ENCODE measurements around the gene CLCNKB. TPM values are rescaled to one million over a fixed set of nuclear protein-coding genes. Genes with fewer than 3 reads are reported as not detected.
"Not testable (repeated sequence)": the region's sequence is repeated elsewhere in the genome, so short reads cannot be mapped to it uniquely, and the experiment has no call there.

Gene CLCNKB
- total and polyA plus RNA-seq, 4 donors = 0.23 to 0.39 (median 0.38) TPM; not detected in 1

DNA sequence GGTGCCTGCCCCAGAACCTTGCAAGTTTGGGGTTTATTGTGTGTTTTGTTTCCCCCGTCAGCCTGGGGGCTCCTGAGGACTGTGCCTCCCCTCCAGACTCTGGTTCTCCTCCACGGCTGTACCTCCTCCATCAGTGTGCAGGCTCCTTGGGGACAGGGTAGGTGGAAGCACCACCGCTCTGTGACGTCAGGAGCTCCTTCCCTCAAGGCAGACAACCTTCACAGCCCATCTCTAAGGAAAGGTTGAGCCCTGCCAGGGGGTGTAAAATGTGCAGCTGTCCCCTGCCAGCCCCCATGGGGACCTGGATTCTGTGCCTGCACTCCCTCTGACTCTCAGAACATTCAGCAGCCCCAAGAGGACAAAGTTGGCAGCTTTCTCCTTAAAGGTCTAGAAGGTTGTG is 25.3 kb upstream of the CLCNKB start:
- no peak for DNase-seq
- H3K9me3 ChIP-seq (ENCODE audit: control insufficient read depth, low read length) = no peaks in the 10 kb centered on the region
- H3K27me3 ChIP-seq (ENCODE audit: control insufficient read depth in 1 of 2, insufficient read depth in 2 of 2, low read length in 1 of 2) = no peaks in the 10 kb centered on the region
- no peaks in the 10 kb centered on the region for H3K36me3 ChIP-seq (ENCODE audit: control insufficient read depth in 1 of 2, insufficient read depth in 2 of 2, low read length in 1 of 2)
- intact Hi-C loops (cut with DNase I) = no loop called here
- H3K4me1 ChIP-seq (ENCODE audit: control insufficient read depth in 1 of 2, insufficient read depth in 2 of 2, low read length in 2 of 2) = peaks cover 0 to 2% of the 10 kb centered on the region in 2 donors
- H3K4me3 ChIP-seq (ENCODE audit: low read length in 2 of 2) = peak overlapping the region in 1 of 2 donors; percentile 1
- WGBS, 2 donors = 4 to 9% methylated on average over 4 of the region's 4 CpGs
- ATAC-seq (ENCODE audit: low FRiP score) = peak; percentile 6
- peak overlapping the region; percentile 96 to 99 for H3K27ac ChIP-seq (ENCODE audit: low read depth in 1 of 2, low read length in 2 of 2)

DNA sequence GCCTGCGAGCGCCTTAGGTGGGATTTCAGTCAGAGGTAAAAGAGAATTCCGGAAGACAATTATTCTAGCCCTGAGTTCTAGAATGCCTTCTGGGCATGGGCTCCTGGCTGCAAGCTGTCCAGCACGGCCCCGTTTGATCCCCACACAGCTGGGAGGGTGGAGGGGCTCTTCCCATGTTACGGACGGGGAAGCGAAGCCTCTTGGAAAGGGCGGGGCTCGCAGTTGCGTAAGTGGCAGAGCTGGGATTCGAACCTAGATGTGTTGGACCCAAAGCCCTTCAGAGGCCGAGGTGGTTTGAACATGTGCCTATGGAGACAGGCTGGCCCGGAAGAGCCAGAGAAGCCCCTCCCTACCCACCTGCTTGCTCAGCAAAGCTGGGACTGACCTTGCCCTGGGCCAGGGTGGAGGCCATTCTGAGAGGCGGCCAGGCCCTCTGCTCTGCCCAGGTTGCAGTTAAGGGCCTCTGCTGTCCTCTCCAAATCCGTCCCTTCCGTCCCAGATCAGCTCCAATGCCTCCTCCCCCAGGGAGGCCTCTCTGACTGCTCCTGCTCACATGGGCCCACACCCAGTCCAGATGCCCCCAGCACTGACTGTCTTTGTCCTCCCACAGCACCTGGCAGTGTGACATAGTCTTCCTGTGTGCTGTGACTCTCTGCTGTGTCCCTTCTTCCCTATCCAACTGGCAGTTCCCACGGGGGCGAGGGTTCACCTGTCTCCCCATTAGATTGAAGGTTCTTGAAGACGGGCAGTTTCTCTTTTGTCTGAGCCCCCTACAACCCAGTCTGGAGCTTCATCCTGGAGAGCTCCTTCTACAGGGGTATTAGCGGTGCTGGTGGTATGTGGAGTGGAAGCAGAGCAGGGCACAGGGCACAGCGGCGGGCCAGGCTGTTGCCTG is 24.6 kb upstream of the CLCNKB start:
- ATAC-seq (ENCODE audit: low FRiP score) = peak; percentile 23
- intact Hi-C loops (cut with DNase I) = no loop called here
- peak overlapping the region; percentile 96 to 99 for H3K27ac ChIP-seq (ENCODE audit: low read depth in 1 of 2, low read length in 2 of 2)

DNA sequence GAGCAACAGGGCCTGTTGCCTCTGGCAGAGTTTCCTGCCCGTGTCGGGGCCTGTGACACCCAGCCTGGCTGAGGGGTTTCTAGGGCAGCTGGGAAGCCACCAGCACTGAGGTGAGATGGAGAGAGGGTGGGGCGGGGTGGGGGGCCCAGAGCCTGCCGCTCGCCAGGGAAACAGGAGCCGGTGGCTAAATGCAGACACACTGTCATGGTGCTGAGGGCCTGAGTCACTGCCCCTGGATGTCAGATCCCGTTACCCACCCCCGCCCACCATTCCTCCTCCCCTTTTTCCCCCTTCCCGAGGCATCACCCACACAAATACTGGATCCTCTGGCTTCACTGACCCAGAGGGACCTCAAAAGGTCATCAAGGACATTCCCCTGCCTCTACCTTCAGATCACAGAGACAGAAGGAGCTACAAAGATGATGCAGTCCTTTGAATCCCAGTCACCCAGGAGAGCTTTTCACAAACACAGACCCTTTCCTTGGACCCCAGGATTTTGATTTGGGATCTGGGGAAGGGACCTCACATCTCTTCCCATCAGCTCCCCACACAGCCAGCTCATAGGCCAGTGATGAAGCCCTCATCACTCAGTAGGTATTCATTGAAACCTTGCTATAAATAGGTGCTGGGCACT is 23.8 kb upstream of the CLCNKB start:
- intact Hi-C loops (cut with DNase I) = no loop called here

More for the DNA sequence above, 24.6 kb upstream of the CLCNKB start:
- no peak overlapping the region for H3K4me3 ChIP-seq (ENCODE audit: low read length in 2 of 2)
- H3K27me3 ChIP-seq (ENCODE audit: control insufficient read depth in 1 of 2, insufficient read depth in 2 of 2, low read length in 1 of 2) = no peaks in the 10 kb centered on the region
- H3K4me1 ChIP-seq (ENCODE audit: control insufficient read depth in 1 of 2, insufficient read depth in 2 of 2, low read length in 2 of 2) = peaks cover 0 to 2% of the 10 kb centered on the region in 2 donors
- DNase-seq = no peak
- no peaks in the 10 kb centered on the region for H3K36me3 ChIP-seq (ENCODE audit: control insufficient read depth in 1 of 2, insufficient read depth in 2 of 2, low read length in 1 of 2)
- WGBS, 2 donors = 17 to 24% methylated on average over 23 of the region's 23 CpGs
- no peaks in the 10 kb centered on the region for H3K9me3 ChIP-seq (ENCODE audit: control insufficient read depth, low read length)

DNA sequence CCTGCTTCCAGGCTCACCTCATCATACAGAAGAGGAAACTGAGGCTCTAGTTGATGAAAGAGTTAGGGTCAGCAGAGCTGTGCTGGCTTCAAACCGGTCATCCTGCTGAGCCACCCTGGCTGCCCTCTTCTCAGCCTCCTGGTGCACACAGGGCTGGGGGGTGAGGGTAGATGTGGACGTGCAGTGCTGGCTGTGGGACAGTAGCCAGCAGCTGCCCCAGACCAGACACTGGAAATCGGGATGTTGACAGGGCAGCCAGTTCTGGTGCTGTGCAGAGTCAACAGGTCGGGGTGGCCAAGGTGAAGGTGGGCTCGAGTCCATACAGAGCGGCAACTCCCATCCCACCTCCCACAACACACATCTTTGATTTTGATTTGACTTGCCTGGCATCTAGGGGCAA is 23.3 kb upstream of the CLCNKB start:
- WGBS, 2 donors = 60 to 61% methylated on average over 6 of the region's 6 CpGs
- Histone ChIP-seq H3K4me1 (ENCODE audit: control insufficient read depth in 1 of 2, insufficient read depth in 2 of 2, low read length in 2 of 2) (peaks cover 0 to 2% of the 10 kb centered on the region in 2 donors), H3K9me3 (ENCODE audit: control insufficient read depth, low read length) (no peaks in the 10 kb centered on the region), H3K27me3 (ENCODE audit: control insufficient read depth in 1 of 2, insufficient read depth in 2 of 2, low read length in 1 of 2) (no peaks in the 10 kb centered on the region), H3K27ac (ENCODE audit: low read depth in 1 of 2, low read length in 2 of 2) (peak overlapping the region; percentile 68 to 82), H3K36me3 (ENCODE audit: control insufficient read depth in 1 of 2, insufficient read depth in 2 of 2, low read length in 1 of 2) (no peaks in the 10 kb centered on the region), H3K4me3 (ENCODE audit: low read length in 2 of 2) (no peak overlapping the region)
- DNase-seq (no peak), ATAC-seq (ENCODE audit: low FRiP score) (no peak)
- intact Hi-C loops (cut with DNase I) = no loop called here

More for the DNA sequence above, 23.8 kb upstream of the CLCNKB start:
- ATAC-seq (ENCODE audit: low FRiP score) = no peak
- Histone ChIP-seq H3K9me3 (ENCODE audit: control insufficient read depth, low read length) (no peaks in the 10 kb centered on the region), H3K4me3 (ENCODE audit: low read length in 2 of 2) (no peak overlapping the region), H3K27me3 (ENCODE audit: control insufficient read depth in 1 of 2, insufficient read depth in 2 of 2, low read length in 1 of 2) (no peaks in the 10 kb centered on the region), H3K27ac (ENCODE audit: low read depth in 1 of 2, low read length in 2 of 2) (peak overlapping the region; percentile 68 to 99), H3K36me3 (ENCODE audit: control insufficient read depth in 1 of 2, insufficient read depth in 2 of 2, low read length in 1 of 2) (no peaks in the 10 kb centered on the region), H3K4me1 (ENCODE audit: control insufficient read depth in 1 of 2, insufficient read depth in 2 of 2, low read length in 2 of 2) (peaks cover 0 to 2% of the 10 kb centered on the region in 2 donors)
- DNase-seq = peak; percentile 80 to 85
- 3 to 12% methylated on average over 9 of the region's 9 CpGs for WGBS, 2 donors

DNA sequence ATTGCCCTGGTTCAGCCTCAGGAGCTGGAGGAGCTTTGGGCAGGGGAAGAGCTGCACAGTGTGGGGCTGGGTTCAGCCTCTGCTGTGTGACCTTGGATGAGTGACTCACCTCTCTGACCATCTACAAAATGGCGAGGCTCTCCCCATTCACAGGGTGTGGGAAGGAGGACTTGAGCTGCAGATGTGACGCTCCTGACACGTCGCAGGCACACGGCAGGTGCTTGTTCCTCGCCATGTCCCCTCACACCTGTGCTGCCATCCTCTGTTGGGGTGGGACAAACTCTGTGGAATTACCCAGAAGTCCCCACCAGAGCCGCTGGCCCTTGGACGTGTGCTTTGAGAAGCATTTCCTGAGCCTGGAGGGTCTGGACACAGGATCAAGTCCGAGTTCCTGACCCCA is 22.7 kb upstream of the CLCNKB start:
- DNase-seq; H3K4me1 ChIP-seq (ENCODE audit: control insufficient read depth in 1 of 2, insufficient read depth in 2 of 2, low read length in 2 of 2); H3K9me3 ChIP-seq (ENCODE audit: control insufficient read depth, low read length); H3K27me3 ChIP-seq (ENCODE audit: control insufficient read depth in 1 of 2, insufficient read depth in 2 of 2, low read length in 1 of 2); H3K4me3 ChIP-seq (ENCODE audit: low read length in 2 of 2); ATAC-seq (ENCODE audit: low FRiP score); H3K36me3 ChIP-seq (ENCODE audit: control insufficient read depth in 1 of 2, insufficient read depth in 2 of 2, low read length in 1 of 2); intact Hi-C loops (cut with DNase I); H3K27ac ChIP-seq (ENCODE audit: low read depth in 1 of 2, low read length in 2 of 2): not testable (repeated sequence)
- WGBS, 2 donors = 89 to 92% methylated on average over 9 of the region's 9 CpGs

DNA sequence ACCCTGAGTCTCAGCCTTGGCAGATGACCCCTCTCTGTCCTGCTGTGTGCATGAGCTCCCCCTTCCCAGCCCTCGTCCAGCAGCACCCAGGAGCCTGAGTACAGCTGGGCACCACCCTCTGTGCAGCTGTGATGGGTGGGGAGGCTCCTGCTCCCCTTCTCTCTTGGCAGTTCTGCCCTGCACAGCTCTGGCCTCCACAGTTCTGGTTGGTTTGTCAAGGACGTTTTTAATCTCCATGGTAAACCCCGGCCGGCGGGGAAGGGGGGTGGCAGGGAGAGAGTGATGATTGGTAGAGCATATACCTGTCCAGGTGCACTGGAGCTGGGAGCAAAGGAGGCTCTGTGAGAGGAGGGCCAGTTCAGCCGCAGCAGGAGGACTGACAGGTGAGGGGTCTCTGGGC is 21.9 kb upstream of the CLCNKB start, which contains the start of gene CLCNKA:
TSS of gene CLCNKA (plus strand) at position 356 of the 400 bp plus-strand sequence. CDS start 584 bp downstream, outside the sequence.
- DNase-seq (no peak), ATAC-seq (ENCODE audit: low FRiP score) (no peak)
- H3K36me3 ChIP-seq (ENCODE audit: control insufficient read depth in 1 of 2, insufficient read depth in 2 of 2, low read length in 1 of 2) = no peaks in the 10 kb centered on the region
- H3K9me3 ChIP-seq (ENCODE audit: control insufficient read depth, low read length) = no peaks in the 10 kb centered on the region
- WGBS, 2 donors = 65 to 71% methylated on average over 6 of the region's 6 CpGs
- no peak within 1 kb of the TSS for H3K4me3 ChIP-seq (ENCODE audit: low read length in 2 of 2)
- intact Hi-C loops (cut with DNase I) = no loop called here
- H3K27me3 ChIP-seq (ENCODE audit: control insufficient read depth in 1 of 2, insufficient read depth in 2 of 2, low read length in 1 of 2) = no peaks in the 10 kb centered on the region
- no peak within 1 kb of the TSS for H3K27ac ChIP-seq (ENCODE audit: low read depth in 1 of 2, low read length in 2 of 2)
- peaks cover 0 to 2% of the 10 kb centered on the region in 2 donors for H3K4me1 ChIP-seq (ENCODE audit: control insufficient read depth in 1 of 2, insufficient read depth in 2 of 2, low read length in 2 of 2)

DNA sequence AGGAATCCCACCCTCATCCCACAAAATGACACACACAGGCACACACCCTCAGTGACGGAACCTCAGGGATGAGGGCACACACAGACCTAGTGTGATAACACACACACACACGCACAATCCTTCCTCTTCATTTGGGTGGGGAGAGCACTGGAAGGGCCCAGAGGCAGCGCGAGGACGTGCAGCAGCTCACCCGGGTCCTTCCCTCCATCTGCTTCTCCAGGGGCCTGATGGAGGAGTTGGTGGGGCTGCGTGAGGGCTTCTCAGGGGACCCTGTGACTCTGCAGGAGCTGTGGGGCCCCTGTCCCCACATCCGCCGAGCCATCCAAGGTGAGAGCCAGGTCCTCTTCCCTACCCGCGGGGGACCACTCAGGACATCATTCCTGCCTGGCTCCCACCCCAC is 21.2 kb upstream of the CLCNKB start:
- WGBS, 2 donors = 83 to 91% methylated on average over 10 to 11 of the region's 11 CpGs
- DNase-seq (no peak), ATAC-seq (ENCODE audit: low FRiP score) (no peak)
- no peaks in the 10 kb centered on the region for H3K36me3 ChIP-seq (ENCODE audit: control insufficient read depth in 1 of 2, insufficient read depth in 2 of 2, low read length in 1 of 2)
- H3K4me3 ChIP-seq (ENCODE audit: low read length in 2 of 2) = no peak overlapping the region
- no peak overlapping the region for H3K27ac ChIP-seq (ENCODE audit: low read depth in 1 of 2, low read length in 2 of 2)
- no peaks in the 10 kb centered on the region for H3K9me3 ChIP-seq (ENCODE audit: control insufficient read depth, low read length)
- intact Hi-C loops (cut with DNase I) = no loop called here
- peaks cover 0 to 2% of the 10 kb centered on the region in 2 donors for H3K4me1 ChIP-seq (ENCODE audit: control insufficient read depth in 1 of 2, insufficient read depth in 2 of 2, low read length in 2 of 2)
- H3K27me3 ChIP-seq (ENCODE audit: control insufficient read depth in 1 of 2, insufficient read depth in 2 of 2, low read length in 1 of 2) = no peaks in the 10 kb centered on the region

DNA sequence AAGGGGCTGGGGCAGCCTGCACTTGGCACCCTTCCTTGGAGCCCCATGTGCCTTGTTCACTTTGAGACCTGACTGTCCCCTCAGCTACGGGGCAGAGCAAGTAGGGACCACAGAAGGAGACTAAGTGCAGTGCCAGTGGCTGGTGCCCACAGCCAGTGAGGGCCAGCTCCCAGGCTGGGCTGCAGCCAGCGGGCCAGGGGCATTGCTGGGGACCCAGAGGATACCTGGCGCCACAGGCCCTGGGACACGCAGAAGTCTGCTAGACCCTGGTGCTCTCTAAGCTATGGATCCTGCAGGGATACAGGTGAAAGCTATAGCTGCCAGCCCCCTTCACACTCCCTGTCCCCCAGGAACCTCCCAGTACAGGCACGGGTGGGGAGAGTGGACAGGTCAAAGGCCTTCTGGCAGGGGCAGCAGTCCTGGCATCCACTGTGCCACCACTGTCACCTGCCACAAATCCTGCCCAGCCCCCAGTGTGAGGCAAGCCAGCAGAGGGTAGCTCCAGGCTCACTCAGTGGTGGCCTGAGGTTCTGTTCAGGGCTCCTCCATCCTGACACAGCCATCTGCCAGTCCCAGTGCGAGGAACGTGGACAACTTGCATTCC is 20.4 kb upstream of the CLCNKB start:
- no peaks in the 10 kb centered on the region for H3K36me3 ChIP-seq (ENCODE audit: control insufficient read depth in 1 of 2, insufficient read depth in 2 of 2, low read length in 1 of 2)
- WGBS, 2 donors = 71 to 75% methylated on average over 7 of the region's 7 CpGs
- H3K4me3 ChIP-seq (ENCODE audit: low read length in 2 of 2) = no peak overlapping the region
- DNase-seq (no peak), ATAC-seq (ENCODE audit: low FRiP score) (no peak)
- intact Hi-C loops (cut with DNase I) = no loop called here
- H3K27me3 ChIP-seq (ENCODE audit: control insufficient read depth in 1 of 2, insufficient read depth in 2 of 2, low read length in 1 of 2) = no peaks in the 10 kb centered on the region
- peaks cover 0 to 2% of the 10 kb centered on the region in 2 donors for H3K4me1 ChIP-seq (ENCODE audit: control insufficient read depth in 1 of 2, insufficient read depth in 2 of 2, low read length in 2 of 2)
- H3K9me3 ChIP-seq (ENCODE audit: control insufficient read depth, low read length) = no peaks in the 10 kb centered on the region
- no peak overlapping the region for H3K27ac ChIP-seq (ENCODE audit: low read depth in 1 of 2, low read length in 2 of 2)

Measured in aorta (tissue), 5 donors.